ENCODE data around the gene TMEM175. TPM values are rescaled to one million over a fixed set of nuclear protein-coding genes. Genes with fewer than 3 reads are reported as not detected.

The TMEM175 gene
- polyA plus RNA-seq, 1 of the 3 experiments (the other 2 are of a cell fraction) = 54.2 TPM

DNA sequence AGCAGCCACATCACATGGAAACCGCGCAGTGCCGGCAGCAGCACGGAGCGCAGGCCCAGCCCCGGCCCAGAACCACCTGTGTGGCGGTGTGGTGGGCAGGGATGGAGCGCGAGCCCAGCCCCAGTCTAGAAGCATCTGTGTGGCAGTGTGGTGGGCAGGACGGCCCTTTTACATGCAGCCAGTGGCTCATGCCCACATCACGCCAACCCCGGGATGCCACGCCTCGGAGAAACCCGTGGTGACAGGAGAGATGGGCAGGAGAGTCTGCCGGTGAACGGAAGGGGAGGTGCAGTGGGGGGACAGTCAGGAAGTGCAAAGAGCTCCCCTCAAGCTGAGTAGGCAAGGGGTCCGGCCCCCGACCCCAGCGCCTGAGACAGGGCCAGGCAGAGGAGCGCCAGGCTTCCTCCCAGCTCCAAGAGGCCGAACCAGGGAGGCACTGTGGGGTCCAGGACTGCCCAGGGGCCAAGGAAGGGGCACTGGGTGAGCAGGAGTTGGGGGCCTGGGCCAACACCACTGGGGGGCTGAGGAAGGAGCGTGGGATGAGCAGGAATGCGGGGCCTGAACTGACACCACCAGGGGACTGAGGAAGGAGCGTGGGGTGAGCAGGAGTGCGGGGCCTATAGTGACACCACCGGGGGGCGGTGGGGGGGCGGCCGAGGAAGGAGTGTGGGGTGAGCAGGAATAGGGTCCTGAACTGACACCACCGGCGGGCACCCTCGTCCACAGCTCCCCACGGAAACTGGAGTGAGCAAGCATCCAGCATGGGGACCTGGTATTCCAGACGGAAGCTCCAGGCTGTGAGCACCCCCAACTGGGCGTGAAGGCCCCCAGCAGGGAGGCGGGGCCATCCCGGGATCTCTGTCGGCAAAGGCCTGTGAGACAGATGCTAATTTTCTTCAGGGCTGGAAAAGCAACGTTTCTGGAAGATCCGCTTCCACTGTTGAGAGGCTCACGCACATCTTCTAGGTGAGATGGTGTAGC, 28.9 kb upstream of the TMEM175 start:
- 94% methylated on average over 29 of the region's 42 CpGs for WGBS (ENCODE audit: low lambda C conversion rate)
- no peak overlapping the region for H3K4me3 ChIP-seq (ENCODE audit: low read depth in 2 of 2, low read length in 1 of 2)
- ChIA-PET POLR2A (no interaction called here), CTCF (no interaction called here)
- H3K4me2 ChIP-seq = no peak overlapping the region
- no peaks in the 10 kb centered on the region for H3K4me1 ChIP-seq (ENCODE audit: control insufficient read depth in 1 of 2, insufficient read depth in 2 of 2, low read depth in 1 of 2, low read length in 1 of 2)
- H3K79me2 ChIP-seq (ENCODE audit: insufficient read depth) = peaks cover 1% of the 10 kb centered on the region; the same call in 1 of the 2 replicates
- H4K20me1 ChIP-seq (ENCODE audit: insufficient read depth) = 0 out of 2 replicates have a peak, but pooled peaks cover 9% of the 10 kb centered on the region
- no peak for TF ChIP-seq FOXM1 (IDR thresholded peaks at IDR 0.05; ENCODE audit: low read depth)
- TF ChIP-seq, protein P1, sequence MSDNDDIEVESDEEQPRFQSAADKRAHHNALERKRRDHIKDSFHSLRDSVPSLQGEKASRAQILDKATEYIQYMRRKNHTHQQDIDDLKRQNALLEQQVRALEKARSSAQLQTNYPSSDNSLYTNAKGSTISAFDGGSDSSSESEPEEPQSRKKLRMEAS (IDR thresholded peaks at IDR 0.05; ENCODE audit: low read depth) = no peak
- no peak for TF ChIP-seq CHD2 (IDR thresholded peaks at IDR 0.05; ENCODE audit: low read length, partially characterized antibody)
- no peak for TF ChIP-seq EZH2phosphoT487 (IDR thresholded peaks at IDR 0.05; ENCODE audit: borderline replicate concordance, low read depth)
- TF ChIP-seq, protein P2, sequence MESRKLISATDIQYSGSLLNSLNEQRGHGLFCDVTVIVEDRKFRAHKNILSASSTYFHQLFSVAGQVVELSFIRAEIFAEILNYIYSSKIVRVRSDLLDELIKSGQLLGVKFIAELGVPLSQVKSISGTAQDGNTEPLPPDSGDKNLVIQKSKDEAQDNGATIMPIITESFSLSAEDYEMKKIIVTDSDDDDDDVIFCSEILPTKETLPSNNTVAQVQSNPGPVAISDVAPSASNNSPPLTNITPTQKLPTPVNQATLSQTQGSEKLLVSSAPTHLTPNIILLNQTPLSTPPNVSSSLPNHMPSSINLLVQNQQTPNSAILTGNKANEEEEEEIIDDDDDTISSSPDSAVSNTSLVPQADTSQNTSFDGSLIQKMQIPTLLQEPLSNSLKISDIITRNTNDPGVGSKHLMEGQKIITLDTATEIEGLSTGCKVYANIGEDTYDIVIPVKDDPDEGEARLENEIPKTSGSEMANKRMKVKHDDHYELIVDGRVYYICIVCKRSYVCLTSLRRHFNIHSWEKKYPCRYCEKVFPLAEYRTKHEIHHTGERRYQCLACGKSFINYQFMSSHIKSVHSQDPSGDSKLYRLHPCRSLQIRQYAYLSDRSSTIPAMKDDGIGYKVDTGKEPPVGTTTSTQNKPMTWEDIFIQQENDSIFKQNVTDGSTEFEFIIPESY (IDR thresholded peaks at IDR 0.05; ENCODE audit: borderline replicate concordance, low read depth) = no peak
- TF ChIP-seq RCOR1 (IDR thresholded peaks at IDR 0.05; ENCODE audit: low read length) = no peak
- TF ChIP-seq POLR2AphosphoS5 (IDR thresholded peaks at IDR 0.05; ENCODE audit: low read depth, low read length) = no peak
- no peak for TF ChIP-seq RXRA (IDR thresholded peaks at IDR 0.05; ENCODE audit: borderline replicate concordance, low read depth)
- no peak for TF ChIP-seq ELF1 (IDR thresholded peaks at IDR 0.05)
- no peak for TF ChIP-seq MEF2A (IDR thresholded peaks at IDR 0.05; ENCODE audit: borderline replicate concordance, low read depth)
- TF ChIP-seq, protein P3, sequence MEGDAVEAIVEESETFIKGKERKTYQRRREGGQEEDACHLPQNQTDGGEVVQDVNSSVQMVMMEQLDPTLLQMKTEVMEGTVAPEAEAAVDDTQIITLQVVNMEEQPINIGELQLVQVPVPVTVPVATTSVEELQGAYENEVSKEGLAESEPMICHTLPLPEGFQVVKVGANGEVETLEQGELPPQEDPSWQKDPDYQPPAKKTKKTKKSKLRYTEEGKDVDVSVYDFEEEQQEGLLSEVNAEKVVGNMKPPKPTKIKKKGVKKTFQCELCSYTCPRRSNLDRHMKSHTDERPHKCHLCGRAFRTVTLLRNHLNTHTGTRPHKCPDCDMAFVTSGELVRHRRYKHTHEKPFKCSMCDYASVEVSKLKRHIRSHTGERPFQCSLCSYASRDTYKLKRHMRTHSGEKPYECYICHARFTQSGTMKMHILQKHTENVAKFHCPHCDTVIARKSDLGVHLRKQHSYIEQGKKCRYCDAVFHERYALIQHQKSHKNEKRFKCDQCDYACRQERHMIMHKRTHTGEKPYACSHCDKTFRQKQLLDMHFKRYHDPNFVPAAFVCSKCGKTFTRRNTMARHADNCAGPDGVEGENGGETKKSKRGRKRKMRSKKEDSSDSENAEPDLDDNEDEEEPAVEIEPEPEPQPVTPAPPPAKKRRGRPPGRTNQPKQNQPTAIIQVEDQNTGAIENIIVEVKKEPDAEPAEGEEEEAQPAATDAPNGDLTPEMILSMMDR (IDR thresholded peaks at IDR 0.05) = no peak
- no peak overlapping the region for H2AFZ ChIP-seq (ENCODE audit: low read depth)
- H3K27ac ChIP-seq (ENCODE audit: low read depth in 2 of 2, low read length in 1 of 2) = no peak overlapping the region
- no peaks in the 10 kb centered on the region for H3K9me2 ChIP-seq
- H3F3A ChIP-seq (replicated peaks; ENCODE audit: insufficient read depth) = peaks cover 7% of the 10 kb centered on the region
- no peaks in the 10 kb centered on the region for H3K9me3 ChIP-seq
- no peak overlapping the region for H3K9ac ChIP-seq
- no peak for DNase-seq
- no peaks in the 10 kb centered on the region for H3K27me3 ChIP-seq (ENCODE audit: insufficient read depth)
- peaks cover 0 to 17% of the 10 kb centered on the region in 2 experiments for H3K36me3 ChIP-seq (replicated peaks in 1 of 2; ENCODE audit: control insufficient read depth in 1 of 2, insufficient read depth in 2 of 2, low read length in 1 of 2)

All from SK-N-SH (cell line).